GM21447 (cell line): ENCODE results near the gene CFAP100.
A peak's percentile ranks its signal among the peaks of the same experiment; 100 is the strongest.

Experiments used
- ATAC-seq: cut with Tn5 transposase; IDR thresholded peaks from one replicate; pipeline ENCODE4 v1.9.1; 2021; ENCODE audit not compliant: unreplicated experiment

Gene CFAP100

DNA sequence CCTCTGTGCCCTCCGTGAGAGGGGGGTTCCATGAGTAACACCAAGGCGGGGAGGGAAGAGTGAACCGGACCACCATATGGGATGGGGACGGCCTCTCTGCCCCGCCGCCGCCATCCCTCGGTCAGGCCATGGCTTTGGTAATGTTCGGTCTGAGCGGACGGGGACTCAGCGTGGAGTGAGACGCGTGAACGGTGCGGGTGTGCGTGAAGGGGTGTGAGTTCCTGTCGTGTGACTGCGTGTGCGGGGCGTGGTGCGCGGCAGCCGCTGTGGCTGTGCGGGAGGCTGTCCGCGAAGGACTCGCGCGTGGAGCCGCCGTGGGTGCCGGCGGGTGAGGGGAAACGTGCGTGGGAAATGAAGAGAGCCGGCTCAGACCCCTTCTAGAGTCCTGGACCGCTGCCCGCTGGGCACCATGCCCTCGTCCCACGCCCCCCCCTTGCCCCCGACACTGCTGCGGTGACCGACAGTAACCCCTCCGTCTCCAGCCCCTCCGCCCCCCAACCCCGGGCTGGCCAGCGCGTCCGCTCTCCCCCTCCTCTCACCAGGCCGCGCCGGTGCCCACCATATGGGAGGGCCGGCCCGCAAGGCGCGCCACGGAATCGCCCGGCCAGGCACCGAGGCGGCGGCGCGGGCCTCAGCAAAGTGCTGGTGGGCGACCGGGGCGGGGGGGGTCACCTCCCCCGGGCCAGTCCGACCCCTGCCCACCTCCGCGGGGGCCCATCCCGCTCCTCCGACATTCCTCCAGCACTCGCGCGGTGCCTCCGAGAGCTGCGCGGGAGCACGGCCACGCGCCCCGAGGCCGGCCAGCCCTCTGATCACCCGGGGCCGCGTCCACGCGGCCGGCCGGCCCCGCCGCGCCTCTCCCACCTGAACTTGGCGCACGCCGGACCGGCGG lies 38.1 kb upstream of the CFAP100 start:
- no peak for ATAC-seq

DNA sequence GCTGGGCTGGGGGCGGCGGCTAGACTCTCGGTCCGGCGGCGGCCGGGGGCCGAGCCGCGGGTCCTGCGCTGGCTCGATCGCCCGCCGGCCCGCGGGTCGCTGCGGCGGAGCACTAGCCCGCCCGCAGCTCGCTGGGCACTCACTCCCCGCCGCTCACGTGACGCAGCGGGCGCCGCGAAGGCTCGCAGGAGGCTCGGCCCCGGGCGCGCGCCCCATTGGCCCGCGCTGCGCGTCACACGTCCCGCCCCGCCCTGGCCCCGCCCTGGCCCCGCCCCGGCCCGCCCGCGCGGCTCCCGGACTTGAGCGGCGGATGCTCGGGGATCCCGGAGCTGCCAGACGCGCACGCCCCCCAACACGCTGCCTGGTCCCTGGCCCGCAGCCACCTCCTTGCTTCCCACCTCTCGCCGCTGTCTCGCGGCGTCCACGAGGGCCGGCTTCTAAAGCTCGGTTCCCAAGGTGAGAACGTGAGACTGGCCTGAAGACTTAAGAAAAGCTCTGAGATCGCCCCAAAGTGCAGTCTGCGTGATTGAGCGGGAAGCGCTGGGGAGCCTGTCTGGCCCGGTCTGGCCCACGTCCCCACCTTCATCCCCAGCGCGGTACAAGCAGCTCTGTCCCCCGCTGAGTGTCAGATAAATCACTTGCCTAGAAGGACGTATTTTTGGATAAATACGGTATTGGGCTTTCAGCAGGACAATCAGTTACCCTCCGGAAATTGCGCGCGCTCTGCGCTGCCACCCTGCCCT lies 37.2 kb upstream of the CFAP100 start, which contains the start of gene KLF15:
Gene KLF15, minus strand, starts transcription at position 114 of the 743 bp plus-strand sequence. CDS start 4,486 bp downstream, outside the sequence.
- ATAC-seq, result peak; percentile 81

GRCh38 chr3:126358038-126358815 lies 36.5 kb upstream of the CFAP100 start:
- no peak for ATAC-seq

DNA sequence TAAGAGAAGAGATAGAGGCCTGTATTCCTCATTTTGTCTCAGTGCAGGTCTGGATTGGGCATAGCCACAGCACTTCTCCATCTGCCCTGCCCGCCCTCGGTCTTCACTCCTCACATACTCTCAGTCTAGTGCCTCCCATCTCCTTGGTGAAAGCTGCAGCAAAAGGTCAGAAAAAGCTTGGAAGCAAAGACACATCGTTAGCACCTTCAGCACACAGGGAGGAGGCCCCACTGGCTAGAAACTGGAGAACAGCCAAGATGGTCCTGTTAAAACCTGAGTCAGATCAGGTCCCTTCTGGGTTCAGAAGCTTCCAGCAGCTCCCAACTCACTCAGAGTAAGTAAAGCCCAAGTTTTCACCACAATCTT lies 35.9 kb upstream of the CFAP100 start:
- no peak for ATAC-seq

DNA sequence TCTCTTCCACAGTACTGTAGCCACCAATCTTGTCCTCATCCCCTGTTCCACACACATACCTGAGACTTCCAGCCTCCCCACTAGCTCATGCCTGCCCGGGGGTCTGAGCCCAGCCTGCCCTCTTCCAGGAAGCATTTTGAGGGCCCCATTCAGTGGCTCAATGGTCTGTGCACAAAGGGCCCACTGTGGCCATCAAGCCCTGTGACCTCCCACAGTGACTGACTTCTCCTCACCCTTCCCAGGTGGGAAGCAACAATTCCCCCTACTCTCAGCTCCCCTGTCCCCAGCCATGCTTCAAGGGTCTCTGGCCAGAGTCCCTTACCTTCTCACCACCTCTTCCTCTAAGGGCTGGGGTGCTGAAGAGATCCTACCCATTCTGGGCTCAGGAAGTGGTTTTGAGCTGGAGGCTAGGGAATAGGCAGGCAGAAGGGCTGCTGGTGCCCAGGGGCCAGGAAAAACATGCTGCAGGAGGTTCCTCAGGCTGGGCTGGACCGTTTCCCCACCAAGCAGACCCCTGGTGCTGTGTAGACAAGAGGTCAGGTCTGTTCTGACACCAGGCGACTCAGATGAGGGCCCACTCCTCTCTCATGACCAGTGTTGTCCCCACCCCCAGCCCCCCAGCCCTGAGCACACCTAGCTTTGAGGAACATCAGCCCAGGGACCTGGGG lies 34.5 kb upstream of the CFAP100 start:
- no peak for ATAC-seq

DNA sequence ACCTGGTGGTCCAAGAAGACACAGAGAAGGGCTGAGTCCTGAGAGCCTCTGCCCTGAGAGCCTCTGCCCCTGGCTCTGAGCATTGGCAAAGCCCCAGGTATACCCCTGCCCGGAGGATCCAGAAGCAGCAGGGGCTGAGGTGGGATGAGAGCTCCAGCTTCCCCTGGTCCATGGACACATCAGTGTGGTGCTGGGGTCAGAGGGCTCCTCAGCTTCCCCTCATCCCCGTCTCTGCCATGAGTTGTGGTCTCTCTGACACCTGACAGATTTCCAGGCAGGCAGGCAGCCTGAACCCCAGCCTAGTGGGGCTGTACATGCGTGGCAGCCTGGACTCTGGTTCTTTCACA lies 34.0 kb upstream of the CFAP100 start:
- no peak for ATAC-seq

DNA sequence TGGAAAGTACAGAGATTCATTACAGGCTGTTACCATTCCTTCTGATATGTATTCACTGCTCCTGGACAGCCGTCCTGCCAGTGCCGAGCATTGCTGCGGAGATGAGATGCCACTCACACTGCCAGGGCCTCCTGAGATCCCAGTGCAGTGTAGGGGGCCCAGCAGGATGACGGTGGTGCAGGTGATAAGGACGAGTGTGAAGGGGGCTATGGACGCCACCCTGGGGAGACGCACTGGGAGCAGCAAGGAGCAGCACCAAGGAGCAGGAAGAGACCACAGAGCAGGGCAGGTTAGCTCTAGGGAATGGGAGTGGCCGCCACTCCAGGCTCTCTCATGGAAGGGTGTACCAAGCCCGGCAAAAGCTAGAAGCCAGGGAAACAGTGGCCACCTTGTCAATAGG lies 33.5 kb upstream of the CFAP100 start:
- no peak for ATAC-seq

GRCh38 chr3:126364130-126364695 lies 30.5 kb upstream of the CFAP100 start:
- no peak for ATAC-seq

DNA sequence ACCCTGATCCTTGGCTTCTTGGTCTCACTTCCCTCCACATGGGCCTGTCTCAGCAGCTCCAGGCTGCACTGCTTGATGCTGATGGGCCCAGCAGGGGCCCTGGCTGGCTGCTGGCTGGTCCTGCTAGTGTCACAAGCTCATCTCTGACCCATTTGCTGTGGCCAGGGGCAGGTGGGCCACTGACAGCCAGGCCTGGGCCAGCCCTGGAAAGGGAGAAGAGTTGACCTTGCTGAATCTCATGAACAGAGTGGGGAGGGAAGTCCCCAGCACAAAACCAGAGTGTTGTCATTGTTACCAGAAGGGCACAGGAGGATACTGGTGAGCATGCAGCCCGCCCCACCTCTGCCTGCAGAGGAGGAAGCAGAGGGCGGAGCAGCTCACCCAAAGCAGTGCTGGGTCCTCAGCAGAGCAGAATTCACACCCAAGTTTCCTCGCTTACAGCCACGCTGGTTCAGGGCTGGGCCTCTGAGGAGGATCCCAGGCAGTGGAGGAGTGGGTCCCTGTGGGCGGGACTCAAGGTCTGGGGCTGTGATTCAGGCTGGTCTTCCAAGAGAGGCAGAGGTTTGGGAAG lies 29.9 kb upstream of the CFAP100 start:
- no peak for ATAC-seq

- ATAC-seq, result no peak
Measured at GRCh38 chr3:126365351-126366277, 29.1 kb upstream of the CFAP100 start.

- no peak for ATAC-seq
Measured at GRCh38 chr3:126367316-126367805, 27.3 kb upstream of the CFAP100 start.

GRCh38 chr3:126369490-126369889 lies 25.2 kb upstream of the CFAP100 start:
- no peak for ATAC-seq

DNA sequence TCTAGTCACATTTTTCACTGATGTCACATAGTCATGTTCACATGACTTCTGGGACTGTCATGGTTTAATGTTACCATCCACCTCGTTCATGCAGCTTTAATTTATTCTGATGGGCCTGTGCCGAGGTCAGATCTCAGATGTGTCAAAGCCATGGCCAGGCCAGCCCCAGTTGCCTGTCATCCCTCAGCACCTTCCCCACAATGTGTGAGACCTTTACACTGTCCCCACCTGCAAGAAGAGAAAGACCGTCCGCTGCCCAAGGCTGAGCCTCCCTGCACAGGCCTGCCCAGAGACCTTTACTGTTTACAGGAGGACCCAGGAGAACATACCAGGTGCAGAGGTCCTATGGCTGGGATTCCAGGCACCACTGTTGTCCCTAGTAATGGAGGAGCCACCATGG lies 24.7 kb upstream of the CFAP100 start:
- no peak for ATAC-seq

DNA sequence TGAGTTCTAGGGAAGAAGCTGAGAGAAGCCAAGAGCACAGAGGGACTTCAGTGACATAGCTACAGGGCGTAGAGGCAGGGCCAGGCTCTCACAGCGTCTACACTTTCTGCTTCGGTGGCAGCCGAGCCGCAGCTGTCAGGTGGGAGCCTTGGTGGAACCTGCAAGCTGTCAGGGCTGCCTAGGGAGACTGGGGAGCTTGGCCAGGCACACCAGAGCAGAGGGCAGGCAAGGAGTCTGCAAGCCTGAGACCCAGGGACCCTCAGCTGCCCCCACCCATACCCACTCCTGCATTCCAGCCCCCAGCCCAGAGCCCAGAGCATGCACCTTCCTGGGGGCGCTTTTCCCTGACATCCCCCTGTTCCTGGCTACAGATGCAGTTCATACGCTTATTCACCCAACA lies 24.1 kb upstream of the CFAP100 start:
- no peak for ATAC-seq

GRCh38 chr3:126371096-126371705 lies 23.5 kb upstream of the CFAP100 start:
- no peak for ATAC-seq

GRCh38 chr3:126372413-126373145 lies 22.1 kb upstream of the CFAP100 start:
- no peak for ATAC-seq

- no peak for ATAC-seq
Measured at GRCh38 chr3:126373146-126373613, 21.5 kb upstream of the CFAP100 start.
